CD4-positive, alpha-beta T cell treated with Interferon gamma for 1 hour (primary cell): ENCODE results near the gene GABRB2.
"Not testable (repeated sequence)": the region's sequence is repeated elsewhere in the genome, so short reads cannot be mapped to it uniquely, and the experiment has no call there.

Experiments used
- DNase-seq: peaks from one replicate; pipeline ENCODE4 v3.0.0-alpha.2; 2020

The GABRB2 gene

GRCh38 chr5:161546470-161547301, at the start of gene GABRB2:
GABRB2 (minus strand) TSS chr5:161546725; CDS start chr5:161546643, 82 bp downstream.
- no peak for DNase-seq

DNA sequence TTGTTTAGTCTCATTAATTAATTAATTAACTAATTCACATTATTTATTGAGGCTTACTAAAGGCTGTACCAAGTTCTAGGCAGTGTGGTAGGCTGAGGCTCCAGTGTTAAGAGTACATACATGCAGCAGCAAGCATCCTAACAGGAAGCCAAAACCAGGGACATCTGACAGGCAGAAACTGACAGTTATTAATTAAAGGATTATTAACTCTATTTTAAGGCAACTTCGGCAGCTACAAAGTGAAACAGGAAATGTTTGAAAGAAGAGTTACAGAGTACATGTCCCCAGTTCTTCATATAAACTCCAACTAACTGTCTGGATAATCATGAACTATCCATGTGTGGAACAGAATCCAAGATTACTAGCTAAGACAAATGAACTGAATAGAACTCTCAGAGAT, 39.3 kb upstream of the GABRB2 start:
- no peak for DNase-seq

DNA sequence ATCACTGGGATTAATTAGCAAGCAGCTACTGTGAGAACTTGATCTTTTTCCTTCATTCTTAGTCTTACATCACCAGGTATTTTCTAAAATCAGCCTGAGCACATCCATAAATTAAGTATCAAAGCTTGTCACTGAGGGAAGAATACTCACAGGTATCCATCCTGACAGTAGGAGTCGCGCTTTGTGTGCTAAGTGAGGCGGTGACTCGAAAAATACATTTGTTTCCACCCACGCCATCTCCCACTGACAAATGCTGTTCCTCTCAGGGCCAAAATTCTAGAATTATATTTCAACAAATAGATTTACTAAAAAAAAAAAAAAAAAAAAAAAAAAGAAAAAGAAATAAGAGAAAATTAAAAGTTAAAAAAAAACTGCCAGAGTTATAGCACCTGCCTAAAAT, 34.1 kb upstream of the GABRB2 start:
- no peak for DNase-seq

DNA sequence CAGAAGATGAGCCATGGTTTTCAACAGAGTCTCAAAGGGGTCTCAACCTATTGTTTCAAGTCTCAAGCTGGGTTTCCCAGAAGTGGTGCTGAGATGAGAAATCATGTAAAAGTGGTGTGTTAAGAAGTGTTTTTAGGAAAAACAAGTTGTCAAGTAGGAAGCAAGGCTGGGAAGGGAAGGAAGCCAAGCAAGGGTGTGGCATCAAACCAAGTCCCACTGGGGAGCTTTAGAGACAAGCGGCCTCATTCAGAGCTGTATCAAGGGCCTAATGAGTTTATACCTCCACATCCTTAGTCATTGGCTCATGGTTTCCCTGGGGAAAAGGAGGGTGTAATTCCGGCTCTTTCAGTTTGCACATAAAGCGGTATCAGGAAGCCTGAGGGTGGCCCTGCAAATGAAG, 26.4 kb upstream of the GABRB2 start:
- DNase-seq: no peak

DNA sequence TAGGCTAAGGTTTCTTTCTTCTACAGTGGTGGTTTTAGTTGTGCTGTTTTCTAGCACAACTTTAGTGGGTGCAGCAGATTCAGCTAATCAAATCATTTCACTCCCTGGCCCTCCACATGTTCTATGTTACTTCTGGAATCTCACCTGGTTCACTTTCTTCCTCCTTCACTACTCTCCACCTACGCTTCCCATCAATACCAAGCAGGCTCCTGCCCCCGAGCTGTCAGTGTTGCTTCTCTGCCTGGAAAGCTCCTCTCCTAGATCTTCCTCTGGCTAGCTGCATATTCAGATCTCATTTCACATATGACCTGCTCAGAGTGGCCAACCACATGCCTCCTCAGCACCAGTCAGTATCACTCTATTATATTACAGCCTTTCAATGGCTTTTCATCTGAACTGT, 19.6 kb upstream of the GABRB2 start:
- DNase-seq: no peak

DNA sequence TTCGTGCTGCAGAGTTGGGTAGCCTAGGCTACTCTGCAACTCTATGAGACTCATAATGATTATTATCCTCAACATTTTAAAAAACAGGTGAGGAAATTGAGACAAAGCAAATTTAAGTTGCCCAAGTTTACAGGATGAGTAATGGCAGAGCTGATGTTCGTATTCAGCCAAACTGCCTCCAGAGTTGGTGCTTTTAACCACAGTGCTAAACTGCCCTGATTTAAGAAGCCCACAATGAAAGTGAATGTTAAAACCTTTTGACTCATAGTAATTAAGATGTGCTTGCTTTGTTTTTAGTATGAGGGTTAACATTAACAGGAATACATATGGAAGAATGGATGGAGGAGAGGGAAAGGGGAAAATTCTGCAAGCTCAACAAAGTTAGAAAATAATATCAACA, 15.9 kb upstream of the GABRB2 start:
- DNase-seq: no peak

DNA sequence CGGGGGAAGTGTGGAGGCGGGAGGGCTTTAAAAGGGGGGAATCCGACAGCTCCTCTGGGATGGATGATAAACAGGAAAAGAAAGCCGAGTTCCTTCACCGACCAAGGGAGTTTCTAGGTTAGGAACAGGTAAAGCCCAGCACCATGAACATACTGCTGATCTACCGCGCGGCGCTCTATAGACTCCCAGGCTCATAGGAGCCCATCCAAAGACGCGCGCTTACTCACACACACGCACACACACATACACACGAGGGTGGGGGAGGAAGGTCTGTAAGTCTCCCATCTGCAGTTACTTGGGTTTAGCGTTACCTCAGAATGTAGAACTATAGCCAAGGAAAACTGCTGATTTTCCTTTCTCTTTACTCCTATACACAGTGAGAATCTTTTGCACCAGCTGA, 2.6 kb upstream of the GABRB2 start:
- DNase-seq: no peak

DNA sequence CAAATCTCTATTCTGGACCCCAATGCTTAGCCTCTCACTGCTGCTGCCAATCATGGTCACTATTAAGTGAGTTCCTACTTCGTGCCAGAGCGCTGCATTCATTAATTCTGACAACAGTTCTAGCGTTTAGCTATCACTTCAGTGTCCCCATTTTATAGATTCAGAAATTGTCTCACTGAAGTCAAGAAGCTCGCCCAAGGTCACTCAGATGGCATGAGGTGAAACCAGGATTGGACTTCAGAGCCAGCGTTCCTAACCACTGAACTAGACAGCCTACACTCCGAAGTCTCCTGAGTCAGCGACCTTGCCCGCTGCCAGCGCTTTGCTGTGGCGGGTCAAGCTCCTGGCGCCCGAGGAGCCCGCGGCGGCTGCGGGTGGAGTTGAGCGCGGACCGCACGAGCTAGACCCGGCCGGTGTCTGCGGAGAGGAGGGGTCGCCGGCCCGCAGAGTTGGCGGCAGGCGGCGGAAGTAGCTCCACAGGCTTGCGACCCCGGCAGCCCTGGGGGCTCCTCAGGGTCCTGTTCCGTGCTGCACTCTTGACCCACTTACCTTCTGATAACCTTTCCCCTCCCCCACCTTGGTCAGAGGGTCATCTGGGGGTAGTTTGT, 2.1 kb upstream of the GABRB2 start:
- DNase-seq: no peak

DNA sequence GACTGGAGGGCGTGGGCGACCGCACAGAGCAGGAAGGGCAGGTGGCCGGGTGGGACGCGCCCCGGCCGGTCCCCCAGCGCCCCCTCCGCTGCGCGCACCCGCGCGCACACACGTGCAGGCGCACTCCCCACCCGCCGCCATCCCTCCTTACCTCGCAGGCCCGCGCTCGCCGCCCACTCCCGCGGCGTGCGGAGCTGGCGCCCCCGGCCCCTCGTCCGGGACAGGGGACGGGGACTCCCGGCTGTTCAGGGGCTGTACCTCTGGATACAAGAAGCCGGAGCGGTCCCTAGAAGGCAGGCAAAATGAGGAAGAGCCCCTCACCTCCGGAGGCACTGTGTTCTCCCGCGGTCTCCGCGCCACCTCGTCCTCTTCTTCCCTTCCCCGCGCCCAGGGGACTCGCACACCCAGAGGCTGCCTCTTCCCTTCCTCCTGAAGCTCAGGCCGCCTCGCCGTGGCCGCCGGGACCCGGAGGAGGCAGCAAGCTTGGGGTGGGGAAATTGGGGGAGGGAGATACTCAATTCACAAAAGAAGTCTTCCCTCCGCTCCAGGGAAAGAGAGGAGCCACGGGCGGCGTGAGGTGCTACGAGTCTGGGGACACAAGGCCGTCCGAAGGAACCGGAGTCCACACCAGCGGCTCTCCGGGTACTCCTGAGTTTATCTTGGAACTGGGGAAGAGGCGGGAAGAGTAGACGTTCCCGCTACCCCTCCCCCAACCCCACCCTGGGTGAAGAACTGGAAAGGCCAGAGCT, 1.4 kb upstream of the GABRB2 start:
- no peak for DNase-seq

DNA sequence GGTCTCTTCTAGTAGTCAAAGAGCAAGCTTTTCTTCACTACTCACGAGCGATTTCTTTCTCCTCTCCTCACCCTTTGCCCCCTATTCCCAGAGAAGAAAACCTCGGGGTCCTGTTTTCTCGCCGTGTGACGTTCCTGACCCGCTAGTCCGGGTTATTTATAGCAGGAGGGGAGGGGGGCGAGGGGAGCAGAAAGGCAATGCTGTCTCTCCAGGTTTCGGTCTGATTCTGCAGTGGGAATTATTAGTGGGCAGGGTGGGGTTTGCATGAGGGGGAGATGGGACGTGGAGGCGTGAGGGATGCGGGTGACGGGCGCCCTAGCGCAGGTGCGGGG, 847 bp upstream of the GABRB2 start:
- no peak for DNase-seq

GRCh38 chr5:161546095-161546469, 443 bp downstream of the GABRB2 start:
- DNase-seq: no peak

DNA sequence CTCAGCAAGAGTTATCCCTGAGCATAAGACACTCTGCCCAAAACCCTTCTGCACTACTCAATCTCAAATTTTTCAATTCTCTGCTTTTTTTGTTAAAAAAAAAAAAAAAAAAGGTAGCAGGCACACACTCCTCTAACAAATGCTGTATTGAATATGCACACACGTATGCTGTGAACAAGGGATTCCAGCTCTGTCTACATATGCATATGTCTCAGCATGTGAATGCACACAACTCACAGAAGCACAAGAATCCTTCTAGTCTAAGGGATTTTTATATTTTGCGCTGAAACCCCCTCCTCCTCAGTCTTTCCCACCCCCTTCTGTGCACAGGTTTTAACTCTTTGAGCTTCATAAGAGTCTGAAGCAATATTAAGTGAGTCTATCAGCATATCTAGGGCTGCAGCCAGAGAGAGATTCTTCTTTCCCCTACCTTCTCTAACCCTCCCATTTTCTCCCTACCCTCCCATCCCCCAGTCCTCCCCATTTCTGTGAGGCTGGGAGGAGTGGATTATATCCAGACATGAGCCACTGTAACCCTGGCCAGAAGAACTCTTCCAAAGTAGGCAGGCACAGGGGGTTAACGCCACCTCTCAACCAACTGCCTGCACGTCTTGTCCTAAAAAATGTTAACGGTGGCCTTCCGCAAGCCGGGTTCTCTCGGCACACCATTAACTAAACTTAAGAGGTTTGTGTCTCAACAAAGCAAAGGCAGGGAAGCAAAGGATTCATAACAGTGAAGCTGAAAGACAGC, 1.0 kb downstream of the GABRB2 start:
- DNase-seq: no peak

DNA sequence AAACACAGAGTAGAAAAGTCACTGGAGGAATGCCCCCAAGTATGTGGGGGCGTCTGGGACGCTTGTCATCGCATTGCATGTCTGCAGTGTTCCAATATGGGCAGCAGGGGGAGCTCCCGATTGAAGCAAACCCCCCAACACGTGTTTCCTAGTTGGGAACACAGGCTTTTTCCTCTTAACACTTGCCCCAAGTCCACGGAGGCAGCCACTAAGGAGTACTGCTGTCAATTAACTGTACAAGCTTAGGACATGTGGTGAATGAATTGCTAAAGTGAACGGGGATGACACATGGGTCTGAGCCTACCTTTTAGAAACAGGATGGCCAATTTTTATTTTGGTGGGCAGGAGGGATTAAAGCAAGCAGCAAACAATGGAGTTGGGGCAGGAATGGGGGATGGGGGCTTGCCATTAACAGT, 2.2 kb downstream of the GABRB2 start:
- no peak for DNase-seq

GRCh38 chr5:161539016-161539415, 7.5 kb downstream of the GABRB2 start:
- DNase-seq: no peak

DNA sequence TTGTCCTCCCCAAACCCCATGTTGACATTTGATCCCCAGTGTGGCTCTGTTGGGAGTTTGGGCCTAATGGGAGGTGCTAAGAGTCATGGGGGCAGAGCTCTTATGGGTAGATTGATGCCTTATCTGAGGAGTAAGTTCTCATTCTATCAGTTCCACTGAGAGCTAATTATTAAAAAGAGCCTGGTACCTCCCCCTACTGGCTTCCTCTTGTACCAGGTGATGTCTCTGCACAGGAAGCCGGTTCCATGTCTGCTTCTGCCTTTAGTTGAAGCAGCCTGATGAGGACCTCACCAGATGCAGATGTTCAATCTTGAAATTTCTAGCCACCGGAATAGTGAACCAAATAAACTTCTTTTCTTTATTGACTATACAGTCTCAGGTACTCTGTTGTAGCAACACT, 10.8 kb downstream of the GABRB2 start:
- no peak for DNase-seq

- DNase-seq: no peak
Measured at GRCh38 chr5:161530700-161531099, 15.8 kb downstream of the GABRB2 start.

DNA sequence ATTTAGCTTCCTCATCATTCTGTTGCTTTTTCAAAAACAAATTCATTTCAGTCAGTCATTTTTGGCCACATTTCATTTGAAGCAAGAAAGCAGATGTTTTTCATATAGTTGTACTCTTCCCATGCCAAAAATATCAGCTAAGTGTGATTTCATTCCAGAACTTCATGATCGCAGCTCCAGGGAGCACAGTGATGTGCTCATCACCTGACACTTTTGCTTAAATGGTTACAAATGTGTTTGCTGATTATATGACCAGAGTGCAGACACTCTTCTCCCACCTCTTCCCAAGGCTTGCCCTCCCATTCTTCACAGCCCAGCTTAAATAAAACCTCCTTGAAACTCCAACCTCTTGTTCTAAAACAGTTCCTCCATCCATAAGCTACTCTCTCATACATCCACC, 32.6 kb downstream of the GABRB2 start:
- DNase-seq: no peak

GRCh38 chr5:161507591-161507990, 38.9 kb downstream of the GABRB2 start:
- DNase-seq: no peak

- DNase-seq: not testable (repeated sequence)
Measured at GRCh38 chr5:161505160-161505559, 41.4 kb downstream of the GABRB2 start.

DNA sequence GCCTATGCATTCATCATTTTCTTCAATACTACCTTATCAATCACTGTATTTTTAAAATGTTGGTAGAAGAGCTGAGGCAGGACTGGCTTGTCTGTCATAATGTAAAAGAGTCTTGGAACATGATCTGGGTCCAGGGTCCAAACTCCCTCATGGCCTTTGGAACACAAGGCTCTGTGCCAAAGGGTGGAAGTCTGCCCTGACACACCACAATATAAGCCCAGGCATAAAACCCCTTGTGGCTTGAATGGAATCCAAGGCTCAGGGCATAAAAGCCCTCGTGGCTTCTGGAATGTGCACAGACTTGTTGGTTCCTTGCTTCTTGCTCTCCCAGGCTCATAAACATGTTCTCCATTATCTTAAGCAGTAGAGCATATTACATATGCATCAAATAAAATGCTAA, 48.0 kb downstream of the GABRB2 start:
- DNase-seq: no peak

DNA sequence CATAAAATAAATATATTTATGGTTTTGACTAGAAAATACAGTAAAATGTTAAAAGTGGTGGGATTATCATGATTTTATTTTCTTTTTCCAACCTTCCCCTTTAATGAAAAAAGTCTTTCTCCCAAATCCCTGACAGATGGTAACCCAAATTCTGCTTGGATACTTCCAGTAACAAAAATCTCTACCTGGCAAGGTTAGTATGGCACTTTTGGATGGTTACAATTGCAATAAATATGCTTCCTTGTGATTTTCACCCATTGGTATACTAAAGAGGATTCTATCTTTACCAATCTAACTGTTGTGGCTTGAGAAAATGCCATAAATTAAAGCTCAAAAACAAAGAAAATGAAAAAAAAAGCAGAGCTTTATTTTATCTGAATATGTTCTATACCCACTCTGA, 62.8 kb downstream of the GABRB2 start:
- DNase-seq: no peak

GRCh38 chr5:161481922-161482321, 64.6 kb downstream of the GABRB2 start:
- DNase-seq: no peak

DNA sequence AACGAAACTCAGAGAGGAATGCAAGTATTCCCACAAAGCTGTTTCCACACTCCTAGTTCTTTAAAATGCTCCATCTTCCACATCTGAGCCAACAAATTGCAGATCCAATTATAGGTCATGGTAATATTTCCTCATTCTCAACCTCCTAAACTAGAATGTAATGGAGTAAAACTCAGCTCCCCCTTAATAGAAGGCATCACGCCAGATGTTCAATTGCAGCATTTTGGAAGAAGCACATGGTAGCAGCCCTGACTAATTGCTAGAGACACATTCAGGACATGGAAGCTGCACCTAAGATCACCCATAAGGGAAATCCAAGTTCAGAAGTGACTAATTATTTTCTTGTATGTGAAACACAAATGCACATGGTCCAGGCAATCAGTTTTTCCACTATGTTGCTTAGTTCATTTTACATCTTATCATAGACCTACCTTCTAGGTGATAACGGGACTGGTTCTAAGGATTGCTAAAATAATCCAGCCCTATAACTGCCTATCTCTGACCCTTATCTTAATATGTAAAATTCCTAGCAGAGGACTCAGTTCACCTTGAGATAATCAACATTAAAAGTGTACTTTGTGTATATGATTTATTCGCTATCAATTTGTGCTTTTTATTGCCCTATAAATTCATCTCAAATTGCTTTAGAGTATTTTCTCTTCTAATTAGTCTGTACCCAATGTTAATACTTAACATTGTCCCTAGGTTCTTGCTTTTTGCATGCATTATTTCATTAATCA, 75.1 kb downstream of the GABRB2 start:
- DNase-seq: no peak
